Activated CD4-positive, alpha-beta T cell treated with anti-CD3 and anti-CD28 coated beads for 4 hours (primary cell): ENCODE data around the gene PTPN22.
"Not testable (repeated sequence)": the region's sequence is repeated elsewhere in the genome, so short reads cannot be mapped to it uniquely, and the experiment has no call there.

Experiments used
- DNase-seq, 2 donors: peaks; one replicate each; pipeline ENCODE4 v3.0.0-alpha.2; 2020

The PTPN22 gene

DNA sequence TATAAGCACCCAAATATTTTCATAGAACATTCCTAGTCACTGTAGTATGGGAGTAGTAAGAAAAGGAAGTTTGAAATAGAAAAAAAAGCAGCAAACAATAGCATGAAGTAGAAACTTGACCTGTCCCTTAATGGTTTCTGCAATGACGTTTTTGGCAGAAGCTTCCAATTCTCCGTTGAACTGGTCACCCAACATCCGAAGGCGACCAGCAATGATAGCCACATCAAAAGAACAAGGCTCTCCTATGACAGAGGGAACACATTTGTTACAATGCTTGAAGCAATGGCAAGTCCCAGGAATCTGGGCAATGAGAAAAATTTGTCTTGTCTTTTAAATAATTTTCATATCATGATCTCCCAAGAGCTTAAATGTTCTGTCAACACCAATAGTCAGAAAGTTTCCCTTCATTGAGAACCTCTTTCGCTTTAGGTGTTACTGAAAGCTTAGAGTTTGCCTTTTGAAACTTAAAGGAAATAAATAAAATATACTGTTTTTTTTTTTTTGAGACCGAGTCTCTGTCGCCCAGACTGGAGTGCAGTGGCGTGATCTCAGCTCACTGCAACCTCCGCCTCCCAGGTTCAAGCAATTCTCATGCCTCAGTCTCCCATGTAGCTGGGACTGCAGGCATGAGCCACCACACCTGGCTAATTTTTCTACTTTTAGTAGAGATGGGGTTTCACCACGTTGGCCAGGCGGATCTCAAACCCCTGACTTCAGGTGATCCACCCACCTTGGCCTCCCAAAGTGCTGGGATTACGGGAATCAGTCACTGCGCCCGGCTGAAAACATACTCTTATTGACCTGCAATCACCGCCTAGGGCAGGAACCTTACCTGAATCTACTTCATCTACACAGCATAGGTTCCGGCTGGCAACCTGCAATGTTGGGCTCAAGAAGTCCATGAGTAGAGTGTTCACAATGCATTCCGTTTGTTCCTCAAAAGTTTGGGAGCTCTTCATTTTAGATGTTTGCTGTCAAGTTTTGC is 15.2 kb upstream of the PTPN22 start:
- no peak for DNase-seq

DNA sequence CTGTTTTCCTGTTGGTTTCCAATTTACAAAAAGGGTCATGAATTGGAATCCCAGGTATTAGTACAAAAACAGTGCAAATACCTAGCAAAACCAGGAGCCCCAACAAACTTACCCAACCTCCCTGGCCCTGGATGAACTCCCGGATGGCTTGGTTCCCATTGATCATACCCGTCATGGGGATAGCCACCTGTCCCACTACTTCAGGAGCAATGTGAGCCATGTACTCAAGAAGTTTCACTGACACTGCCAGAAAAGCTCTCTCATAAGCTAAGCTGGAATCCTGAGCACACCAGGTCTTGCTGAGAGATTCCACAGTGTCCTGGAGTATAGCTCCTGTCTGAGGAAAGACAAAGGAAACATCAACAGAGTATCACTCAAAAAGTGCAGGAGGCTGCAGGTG is 10.1 kb upstream of the PTPN22 start:
- DNase-seq: no peak

DNA sequence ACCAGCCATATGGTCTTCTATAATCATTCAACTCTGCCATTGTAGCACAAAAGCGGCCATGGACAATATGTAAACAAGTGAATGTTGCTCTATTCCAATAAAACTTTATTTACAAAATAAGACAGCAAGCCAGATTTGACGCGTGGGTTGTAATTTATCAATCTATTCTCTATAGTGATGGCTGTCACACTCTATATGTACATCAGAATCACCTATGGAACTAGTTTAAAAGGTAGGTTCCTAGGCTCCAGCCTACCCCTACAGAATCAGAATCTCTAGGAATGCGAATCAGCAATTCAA is 8.2 kb upstream of the PTPN22 start:
- no peak for DNase-seq

DNA sequence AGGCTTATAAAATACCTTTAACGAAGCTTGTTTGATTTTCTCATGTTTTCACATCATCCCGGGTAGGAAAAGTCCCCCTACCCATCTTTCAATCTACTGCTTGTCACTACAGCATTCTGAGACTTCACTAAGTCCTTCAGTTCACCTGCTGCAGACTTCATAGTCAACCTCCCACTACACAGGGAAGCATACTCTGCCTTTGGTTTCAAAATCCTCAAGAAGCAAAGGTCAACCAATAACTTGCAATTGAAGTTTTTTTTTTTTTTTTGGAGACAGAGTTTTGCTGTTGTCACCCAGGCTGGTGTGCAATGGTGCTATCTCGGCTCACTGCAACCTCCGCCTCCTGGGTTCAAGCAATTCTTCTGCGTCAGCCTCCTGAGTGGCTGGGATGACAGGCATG is 4.7 kb upstream of the PTPN22 start:
- no peak for DNase-seq

DNA sequence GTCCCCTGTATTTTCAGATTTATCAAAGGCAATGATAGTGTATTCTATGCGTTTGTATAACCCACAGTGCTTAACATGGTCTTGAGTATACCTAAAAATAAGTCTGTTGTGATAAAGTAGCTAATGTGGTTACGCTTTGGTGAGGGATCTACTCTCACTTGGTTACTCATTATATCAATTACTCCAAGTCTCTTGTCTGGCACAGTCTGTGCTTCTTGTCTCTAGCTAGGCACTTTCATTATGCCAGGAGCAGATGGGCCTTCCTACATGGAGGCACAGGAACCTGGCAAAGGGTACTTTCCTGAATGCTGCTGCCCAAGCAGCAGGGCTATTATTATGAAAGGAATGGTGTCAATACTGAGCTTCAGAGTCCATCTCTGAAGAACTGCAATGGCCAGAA is 4.2 kb upstream of the PTPN22 start:
- DNase-seq: no peak

DNA sequence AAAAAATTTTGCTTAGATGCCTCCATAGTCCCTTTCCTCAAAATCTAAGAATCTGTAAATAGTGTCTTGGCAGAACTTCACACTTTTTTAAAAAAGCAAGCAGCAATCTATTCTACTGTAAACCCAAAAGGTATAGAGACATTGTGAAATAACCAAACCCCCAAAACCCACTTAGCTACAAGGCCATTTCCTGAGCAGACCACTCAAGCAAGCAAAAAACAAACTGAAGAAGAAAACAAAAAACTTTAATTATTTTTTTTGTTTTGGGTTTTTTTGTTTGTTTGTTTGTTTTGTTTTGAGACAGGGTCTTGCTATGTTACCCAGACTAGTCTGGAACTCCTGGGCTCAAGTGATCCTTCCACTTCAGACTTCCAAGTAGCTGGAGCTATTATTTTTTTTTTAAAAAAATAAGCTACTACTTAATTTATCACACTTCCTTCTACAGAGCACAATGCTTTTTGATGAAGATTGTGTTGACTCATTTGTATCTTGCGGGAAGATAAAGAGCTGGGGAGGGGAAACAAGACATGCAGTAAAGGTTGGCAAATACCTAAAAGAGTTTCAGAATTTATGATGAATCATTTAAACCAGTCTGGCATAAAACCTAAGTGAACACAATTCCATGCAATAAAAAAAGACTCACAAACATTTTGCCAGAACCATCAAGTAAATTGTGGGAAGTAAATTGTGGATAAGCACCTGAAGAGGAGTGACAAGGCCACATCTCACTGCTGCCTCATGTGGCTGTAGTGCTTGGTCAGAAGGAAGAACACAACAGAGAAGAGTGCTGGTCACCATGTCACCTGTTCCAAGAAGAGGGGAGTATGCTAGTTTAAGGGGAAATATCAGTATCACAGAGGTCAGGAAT is 2.7 kb upstream of the PTPN22 start:
- peak in 1 of 2 donors; percentile 21 for DNase-seq

DNA sequence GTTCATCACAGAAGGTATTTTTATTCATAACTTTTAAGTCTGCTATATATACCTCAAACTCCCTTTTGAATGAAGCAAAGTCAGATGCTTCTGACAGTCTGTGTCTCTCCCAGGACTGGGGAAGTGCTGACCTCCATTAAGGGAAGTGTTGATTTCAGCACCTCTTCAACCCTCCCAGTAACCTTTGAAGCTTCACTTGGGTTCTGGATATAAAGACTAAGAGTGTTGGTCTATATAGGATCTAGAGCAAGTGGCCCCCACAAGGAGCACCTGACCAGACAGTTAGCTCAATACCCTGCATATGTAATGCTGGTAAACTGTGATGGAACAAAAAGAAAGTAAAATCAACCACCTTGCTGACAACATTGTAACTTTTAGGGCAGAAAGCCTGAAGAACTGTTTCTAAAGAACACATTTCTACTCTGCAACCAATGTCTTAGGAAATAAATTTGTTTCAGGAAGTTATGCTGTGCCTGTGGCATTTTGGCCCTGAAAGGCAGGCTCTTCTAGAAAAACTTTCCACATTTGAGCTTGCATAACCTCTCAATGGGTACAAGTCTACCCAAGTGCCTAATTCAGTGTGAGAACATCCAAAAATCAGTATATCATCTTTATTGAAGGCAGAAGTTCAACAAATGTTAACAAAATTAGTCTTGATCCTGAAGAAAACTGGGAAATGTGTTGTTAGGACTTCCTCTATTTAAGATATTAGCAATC is 865 bp upstream of the PTPN22 start:
- DNase-seq: no peak

DNA sequence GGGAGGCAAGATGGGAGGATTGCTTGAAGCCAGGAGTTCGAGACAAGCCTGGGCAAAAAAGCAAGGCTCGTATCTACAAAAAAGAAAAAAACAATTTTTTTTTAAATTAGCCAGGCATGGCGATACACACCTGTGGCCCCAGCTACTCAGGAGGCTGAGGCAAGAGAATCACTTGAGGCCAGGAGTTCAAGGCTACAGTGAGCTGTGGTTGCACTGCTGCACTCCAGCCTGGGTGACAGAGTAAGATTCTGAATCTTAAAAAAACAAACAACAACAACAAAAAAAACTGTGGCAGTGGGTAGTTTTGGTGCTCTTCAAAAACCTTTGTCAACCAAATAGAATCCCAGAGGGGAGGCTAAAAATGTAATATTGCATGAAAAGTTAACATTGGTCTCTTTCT is 734 bp downstream of the PTPN22 start:
- DNase-seq: no peak

DNA sequence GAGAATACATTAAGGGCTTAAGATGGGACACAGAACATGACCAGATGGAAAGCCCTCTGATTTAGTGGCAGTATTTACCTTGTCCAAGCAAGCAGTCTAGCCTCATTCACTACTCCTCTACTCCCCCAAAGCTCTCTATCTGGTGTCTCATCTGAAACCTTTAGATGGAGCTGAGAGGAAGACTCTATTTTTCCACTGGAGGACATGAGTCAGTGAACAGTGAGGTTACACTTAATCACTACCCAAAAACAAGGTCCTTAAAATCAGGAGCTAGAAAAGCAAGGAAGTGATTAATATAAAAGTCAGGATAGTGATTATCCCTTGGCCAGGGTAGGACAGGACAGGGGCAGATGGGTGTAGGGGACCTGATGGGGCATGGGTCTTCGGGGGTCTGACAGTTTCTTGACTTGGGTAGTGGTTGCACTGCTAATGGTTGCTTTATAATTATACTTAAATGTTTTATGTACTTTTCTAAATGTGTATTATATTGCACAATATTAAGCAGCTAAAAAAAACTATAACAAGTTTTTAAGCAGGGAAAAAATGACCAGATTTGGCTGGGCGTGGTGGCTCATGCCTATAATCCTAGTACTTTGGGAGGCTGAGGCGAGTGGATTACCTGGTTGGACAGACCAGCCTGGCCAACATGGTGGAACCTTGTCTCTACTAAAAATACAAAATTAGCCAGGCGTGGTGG is 3.0 kb downstream of the PTPN22 start:
- peak in 1 of 2 donors; percentile 33 for DNase-seq

DNA sequence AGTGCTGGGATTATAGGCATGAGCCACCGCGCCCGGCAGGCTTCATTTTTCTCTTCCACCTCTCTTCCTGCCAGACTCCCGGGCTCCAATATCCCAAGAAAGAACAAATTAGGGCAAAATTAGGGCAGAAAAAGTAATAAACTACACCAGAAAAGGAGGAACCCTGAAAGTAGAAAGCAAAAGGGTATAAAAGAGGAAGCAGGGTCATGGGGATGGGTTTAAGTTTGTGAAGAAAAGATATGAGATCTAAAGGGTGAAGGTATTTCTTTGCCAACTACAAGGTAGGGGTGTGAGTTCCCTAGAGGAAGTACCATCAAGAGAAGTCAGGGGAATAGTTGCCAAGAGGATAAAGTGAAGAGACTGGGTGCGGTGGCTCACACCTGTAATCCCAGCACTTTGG is 9.9 kb downstream of the PTPN22 start:
- no peak for DNase-seq

DNA sequence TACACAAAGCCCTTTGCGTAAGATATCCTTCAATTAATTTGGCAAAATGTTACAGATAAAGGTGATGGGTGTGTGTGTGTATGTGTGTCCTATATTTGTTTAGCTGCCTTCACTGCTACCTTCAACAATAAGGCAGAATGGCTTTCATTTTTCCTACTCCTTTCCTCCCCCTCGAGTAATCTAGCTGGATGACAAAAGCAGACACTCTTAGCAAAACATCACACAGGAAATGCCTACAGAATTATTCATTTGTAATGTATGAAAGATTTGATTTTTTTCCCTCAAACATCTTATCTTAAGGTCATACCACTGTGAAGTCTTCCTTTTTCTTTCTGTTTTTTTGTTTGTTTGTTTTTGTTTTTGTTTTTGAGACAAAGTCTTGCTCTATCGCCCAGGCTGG is 10.6 kb downstream of the PTPN22 start:
- no peak for DNase-seq

DNA sequence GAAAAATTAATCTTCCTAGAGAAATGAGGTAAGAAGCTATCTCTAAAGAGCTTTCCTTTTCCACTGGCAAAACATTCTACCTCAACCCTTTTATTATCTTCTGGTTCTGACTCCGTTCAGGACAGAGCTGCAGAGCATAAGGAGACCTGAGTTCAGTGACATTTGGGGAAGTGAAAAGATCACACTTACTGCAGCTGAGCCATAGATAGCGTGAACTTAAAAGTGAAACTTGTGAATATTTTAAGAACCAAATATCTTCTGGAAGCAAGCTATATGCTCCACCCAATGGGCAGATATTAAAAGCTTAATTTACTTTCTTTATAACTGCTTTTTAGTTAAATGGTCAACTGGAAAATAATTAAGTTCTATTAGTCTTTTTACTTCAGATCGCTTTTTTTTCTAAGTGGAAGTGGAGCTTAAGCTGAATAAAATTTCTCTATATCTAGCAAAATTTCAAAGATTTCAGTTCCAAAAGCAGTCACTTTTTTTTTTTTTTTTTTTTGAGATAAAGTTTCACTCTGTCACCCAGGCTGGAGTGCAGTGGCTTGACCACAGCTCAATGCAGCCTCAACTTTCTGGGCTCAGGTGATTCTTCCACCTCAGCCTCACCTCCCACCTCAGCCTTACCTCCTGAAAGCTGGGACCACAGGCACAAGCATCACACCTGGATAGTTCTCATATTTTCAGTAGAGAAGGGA is 11.9 kb downstream of the PTPN22 start:
- no peak for DNase-seq

DNA sequence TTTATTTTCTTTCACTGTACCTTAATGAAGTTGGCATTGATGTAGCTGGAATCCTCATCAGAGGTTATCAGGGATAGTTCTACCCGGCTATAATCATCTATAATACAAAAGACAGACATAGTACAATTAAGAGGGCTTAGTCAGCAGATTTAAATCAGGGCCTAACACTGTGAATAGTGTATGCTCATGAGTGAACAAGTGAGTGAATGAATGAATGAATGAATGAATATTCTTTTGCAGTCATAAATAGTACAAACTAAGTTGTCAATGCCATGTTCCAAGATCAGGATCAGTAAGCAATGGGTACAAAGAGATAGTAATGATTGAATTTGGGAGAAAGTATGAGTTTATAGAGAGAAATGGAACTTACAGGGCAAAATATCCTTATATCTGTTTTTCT is 12.5 kb downstream of the PTPN22 start:
- no peak for DNase-seq

DNA sequence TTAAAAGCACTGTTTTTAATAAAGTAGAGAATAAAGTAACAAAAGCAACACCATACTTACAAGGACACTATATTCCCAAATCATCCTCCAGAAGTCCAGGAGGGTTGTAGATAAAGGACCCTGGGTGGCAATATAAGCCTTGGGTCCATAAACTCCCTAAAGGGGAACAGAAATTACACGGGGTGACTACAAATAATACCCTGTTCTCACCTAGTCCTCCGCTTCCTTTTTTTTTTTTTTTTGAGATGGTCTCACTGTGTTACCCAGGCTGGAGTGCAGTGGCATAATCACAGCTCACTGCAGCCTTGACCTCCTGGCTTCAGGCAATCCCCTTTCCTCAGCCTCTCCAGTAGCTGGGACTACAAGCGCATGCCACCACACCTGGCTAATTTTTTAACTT is 13.1 kb downstream of the PTPN22 start:
- DNase-seq: no peak

DNA sequence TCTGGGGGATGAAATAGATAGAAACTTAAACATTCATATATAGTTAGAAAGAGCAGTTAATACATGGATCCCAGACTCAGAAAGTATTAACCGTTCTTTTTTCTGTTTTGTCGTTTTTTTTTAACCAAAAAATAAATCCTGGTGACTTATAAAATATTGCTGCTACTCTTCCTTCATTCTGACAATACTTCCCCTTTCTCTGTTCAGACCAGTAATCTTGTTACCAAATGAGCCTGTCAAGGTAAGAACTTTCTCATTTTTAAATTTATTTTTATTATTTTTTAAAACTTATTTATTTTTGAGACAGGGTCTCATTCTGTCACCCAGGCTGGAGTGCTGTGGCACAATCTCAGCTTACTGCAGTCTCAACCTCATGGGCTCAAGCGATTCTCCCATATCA is 13.7 kb downstream of the PTPN22 start:
- no peak for DNase-seq

DNA sequence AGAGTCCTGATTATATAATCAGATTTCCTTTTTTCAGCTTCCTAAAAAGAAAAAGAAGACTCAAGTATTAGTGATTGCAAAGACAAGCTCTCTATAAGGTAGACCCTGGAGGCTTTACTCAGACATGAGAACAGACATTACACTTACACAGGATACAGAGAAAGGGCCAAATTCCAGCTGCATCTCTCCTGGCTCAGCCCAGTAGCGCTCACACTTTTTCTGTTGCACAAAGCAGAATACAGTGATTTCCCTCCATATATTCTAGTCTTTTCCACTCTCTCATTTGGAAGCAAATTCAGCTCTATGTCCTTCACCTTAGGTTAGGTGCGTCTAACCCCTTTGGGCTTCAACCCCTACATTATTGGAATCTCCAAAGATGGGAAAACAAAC is 15.1 kb downstream of the PTPN22 start:
- DNase-seq: no peak

DNA sequence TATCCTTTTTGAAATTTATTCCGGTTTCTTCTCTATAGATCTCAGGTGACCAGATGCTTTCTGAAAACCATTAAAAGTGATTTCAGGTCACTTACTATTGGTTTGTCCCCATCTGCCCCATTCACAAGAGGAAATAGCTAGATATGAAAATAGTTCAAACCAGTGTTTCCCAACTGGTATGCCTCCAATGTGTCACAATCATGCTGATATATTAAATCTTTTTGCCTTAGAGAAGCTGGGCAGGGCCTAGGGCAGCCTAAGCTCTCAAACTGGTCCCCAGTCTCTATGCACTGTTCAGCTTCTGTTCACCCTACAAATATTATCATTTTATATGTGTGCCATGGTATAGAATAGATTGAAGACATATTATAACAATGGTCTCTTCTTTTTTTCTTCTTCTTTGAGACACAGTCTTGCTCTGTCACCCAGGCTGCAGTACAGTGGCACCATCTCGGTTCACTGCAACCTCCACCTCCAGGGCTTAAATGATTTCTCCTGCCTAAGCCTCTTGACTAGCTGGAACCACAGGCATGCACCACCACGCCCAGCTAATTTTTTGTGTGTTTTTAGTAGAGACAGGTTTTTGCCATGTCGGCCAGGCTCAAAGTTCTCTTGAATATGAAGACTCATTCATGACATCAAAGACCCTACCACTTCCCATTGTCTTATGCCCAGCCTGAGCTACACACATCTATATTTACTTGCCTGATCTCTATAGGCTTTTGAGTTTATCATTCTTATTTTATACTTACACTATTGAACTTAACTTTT is 15.7 kb downstream of the PTPN22 start:
- DNase-seq: no peak

DNA sequence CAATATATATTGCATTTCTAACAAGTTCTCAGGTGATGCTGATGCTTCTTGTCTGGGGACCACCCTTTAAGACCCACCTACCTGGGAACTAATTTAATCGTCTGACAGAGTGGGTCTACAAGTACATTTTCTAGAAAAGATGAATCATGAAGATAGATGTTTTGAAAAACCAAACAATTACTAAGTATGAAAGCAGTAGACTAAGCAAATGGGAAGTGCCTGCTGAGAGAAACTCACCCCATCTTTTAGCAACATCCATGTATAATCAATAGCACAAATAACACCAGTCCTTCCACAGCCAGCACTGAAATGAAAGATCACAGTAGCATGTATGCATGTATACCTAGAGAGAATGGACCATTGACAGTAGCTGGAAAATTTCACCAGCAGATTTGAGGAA is 17.3 kb downstream of the PTPN22 start:
- no peak for DNase-seq

DNA sequence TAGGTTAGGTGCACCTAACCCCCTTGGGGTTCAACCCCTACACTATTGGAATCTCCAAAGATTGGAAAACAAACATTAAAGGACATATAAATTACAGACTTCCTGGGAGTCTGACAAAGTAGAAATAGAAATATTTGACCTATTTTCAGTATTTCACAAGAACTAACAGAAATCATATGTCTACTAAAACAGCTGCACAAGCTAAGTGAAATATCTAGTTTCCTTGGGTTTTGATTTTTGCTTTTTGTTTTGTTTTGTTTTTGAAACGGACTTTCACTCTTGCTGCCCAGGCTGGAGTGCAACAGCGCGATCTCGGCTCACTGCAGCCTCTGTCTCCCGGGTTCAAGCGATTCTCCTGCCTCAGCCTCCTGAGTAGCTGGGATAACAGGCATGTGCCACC is 18.8 kb downstream of the PTPN22 start:
- not testable (repeated sequence) for DNase-seq

DNA sequence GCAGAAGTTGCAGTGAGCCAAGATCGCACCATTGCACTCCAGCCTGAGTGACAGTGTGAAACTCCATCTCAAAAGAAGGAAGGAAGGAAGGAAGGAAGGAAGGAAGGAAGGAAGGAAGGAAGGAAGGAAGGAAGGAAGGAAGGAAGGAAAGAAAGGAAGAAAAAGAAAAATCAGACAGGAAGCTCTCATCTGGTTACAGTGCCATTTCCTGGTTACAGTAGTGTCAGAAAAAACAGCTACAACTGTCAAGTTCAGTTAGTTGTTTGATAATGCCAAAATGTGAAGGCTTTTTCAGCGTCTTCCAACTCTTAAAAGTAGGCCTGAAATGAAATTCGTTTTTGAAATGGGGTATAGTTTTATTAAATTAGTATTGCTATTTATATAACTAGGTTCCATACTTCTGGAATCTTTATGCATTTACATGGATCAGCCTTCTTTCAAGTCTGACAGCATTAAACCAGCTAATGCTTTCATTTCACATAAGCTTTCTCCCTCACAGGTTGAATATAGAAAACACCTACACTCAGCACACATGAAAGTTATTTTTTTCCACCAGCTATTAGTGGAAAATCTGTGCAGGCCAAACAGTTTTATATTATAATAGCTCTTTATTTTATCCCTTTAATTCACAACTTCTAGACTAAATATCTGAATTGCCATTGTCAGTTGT is 21.2 kb downstream of the PTPN22 start:
- no peak for DNase-seq

DNA sequence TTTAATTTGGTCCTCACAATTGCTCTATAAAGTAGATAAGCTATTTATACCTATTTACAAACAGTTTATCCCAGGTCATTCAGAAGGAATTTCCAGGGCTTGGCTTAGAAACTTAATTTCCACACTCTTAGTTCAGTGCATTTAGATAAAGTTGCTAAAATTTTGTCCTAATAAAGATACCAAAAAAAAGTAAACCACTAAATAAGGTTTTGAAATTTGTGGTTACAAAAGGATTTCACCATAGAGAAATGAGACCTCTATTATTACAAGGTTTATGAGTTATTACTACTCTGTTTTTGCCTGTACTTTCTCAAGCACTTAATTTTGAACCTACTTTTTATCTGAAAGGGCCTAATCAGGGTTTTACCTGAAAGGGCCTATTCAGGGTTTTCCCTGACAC is 22.4 kb downstream of the PTPN22 start:
- DNase-seq: no peak
